NCI-H1436 treated with DMSO at 0.1 percent for 48 hours (cell line): Measurements from ENCODE around the gene NFYC.
A peak's percentile ranks its signal among the peaks of the same experiment; 100 is the strongest.
"Not testable (repeated sequence)": the region's sequence is repeated elsewhere in the genome, so short reads cannot be mapped to it uniquely, and the experiment has no call there.

ENCODE experiments used
- DNase-seq: peaks from one replicate; lab custom pipeline; 2025; lab: John Stamatoyannopoulos, UW

Gene NFYC

DNA sequence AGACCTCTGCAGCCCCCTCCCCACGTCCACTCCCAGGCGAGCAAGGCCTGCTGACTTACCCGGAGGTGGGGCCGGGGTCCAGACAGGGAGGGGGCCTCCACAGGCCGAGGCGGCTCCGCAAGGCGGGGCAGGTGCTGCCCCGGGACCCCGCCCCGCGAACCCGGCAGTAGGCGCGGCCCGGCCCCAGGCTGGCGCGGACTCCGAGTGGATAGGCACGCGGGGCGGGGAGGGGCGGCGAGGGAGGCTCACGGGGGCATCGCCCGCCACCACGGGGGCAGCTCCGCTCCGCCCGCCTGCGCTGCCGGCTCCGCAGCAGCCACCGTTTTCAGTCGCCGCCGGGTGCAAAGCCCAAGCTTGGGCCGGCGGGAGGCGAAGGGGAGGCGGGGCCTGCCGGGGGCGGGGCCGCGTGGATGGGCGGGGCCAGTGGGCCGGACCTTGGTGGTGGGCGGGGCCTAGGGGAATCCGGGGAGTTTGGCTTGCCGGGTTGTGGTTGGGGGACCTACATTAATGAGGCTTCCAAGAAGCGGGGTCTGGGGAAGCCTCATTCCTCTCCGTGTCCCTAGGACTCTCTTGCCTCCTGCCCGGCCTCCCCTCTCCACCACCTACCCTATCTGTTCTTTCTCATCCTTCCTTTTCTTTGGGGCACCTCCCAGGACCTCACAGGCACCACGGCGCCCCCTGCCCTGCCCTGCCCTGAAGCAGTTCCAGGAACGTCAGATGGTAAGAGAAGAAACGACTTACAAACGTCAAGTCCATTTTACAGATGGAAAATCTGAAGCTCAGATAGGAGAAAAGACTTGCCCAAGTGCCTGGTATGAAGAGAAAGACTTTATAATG is 26.0 kb upstream of the NFYC start, which contains the start of gene RIMS3:
Gene RIMS3, minus strand, starts transcription at position 348 of the 837 bp plus-strand sequence. CDS start 23,757 bp downstream, outside the sequence.
- DNase-seq, result peak; percentile 17

DNA sequence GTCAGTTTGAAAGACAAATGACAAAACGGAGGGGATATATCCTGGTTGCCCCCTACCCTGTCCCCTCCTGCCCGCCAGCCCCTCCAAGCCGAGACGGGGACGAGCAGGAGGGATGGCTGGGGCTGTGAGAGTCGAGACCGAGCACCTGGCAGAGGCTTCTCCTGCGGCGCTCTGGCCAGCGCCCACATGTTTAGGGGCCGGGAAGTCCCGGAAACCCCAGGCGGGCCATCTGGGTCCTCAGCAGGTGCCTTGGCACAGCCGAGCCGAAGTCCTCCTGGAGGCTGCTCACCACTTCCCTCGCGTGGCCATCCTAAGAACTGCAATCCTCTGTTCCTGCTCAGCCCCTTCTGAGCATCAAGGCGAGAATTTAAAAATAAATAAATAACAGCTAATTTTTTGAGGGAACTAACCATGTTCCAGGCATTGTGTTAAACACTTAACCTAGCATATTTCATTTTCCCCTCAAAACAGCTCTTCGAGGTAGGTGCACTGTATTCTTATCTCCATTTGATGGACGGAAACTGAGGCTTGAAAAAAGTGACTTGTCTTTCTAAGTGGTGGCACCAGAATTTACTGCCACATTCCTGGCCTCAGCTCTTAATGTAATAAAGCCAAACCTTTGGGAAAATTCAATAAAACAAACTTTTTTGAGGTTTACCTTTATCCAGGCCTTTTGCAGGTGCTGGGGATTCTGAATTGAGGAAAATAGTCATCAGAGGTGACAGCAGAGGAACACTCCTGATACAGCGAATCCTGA is 22.6 kb upstream of the NFYC start:
- DNase-seq, result no peak

GRCh38 chr1:40673452-40673851 is 18.1 kb upstream of the NFYC start:
- DNase-seq, result no peak

GRCh38 chr1:40676501-40676900 is 15.0 kb upstream of the NFYC start:
- no peak for DNase-seq

DNA sequence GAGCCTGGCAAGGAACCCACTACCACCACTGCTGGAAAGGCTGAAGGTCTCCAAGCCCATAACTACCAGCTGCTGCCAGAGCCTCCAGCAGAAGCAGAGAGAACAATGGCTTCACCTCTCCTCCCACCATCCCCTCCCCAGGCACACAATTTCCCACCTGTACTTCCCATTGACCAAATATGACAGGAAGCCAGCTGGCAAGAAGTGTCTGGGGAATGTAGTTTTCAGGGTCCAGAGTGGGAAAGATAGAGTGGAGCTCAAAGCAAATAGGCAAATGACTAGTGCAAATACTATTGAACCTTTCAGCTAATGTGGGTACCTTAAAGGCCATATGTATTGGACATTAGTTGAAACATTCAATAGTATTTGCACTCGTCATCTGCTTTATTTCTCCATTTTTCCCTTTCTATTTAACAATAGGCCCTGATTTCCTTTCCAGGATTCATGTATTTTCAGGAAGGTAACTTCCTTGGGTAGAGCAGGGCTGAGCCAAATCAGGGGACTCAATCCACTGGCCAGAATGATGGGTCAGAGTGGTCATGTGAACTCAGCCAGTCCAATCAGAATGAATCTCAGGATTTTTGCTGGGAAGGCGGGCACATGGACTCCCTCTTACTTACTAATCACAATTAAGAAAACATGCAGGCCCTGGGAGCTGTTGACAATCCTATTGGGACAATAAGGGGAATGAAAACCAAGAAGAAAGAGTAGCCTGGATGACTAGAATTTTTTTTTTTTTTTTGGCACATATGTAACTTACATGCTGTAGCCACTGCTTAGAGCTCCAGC is 12.1 kb upstream of the NFYC start:
- no peak for DNase-seq

DNA sequence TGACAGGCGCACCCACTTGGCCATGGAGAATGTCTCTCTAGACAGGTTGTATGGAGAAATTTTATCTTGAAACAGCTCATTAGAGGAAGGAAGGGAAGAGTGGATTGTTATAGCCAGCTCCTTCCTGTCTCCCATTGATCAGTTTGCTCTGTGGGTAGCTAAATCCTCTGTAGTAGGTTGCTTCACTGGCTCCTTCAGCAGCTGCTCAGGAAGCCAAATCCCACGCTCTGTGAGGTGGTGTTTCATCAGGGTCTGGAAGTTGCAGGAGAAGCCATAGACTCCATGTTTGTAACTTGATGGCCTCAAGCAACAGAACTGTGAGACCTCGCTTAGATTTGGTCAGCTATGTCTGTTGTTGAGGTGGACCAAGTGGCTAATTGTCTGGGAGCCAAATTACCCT is 6.8 kb upstream of the NFYC start:
- no peak for DNase-seq

DNA sequence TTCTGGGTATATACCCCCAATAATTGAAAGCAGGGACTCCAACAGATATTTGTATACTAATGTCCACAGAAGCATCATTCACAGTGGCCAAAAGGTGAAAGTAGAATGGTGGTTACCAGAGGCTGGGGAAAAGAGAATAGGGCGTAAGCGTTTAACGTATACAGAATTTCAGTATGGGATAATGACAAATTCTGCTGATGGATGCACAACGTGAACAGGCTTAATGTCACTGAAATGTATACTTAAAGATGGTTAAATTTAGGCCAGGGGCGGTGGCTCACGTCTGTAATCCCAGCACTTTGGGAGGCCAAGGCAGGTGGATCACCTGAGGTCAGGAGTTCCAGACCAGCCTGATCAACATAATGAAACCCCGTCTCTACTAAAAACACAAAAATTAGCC is 4.4 kb upstream of the NFYC start:
- DNase-seq, result no peak

DNA sequence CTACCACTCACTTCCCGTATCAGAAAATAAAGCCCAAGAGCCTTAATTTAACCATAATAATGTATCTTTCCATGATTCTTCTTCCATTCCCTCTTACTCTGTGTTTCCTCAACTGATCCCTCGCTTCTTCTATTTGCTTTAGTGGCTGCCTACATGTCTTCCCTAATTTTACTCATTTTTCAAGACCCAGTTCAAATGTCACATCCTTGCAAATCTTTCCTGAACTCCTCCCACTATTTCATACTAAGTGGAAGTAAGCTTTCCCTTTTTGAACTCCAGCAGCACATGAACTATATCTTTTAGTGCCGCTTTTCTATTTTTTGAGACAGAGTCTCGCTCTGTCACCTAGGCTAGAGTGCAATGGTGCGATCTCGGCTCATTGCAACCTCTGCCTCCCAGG is 3.8 kb upstream of the NFYC start:
- DNase-seq, result no peak

DNA sequence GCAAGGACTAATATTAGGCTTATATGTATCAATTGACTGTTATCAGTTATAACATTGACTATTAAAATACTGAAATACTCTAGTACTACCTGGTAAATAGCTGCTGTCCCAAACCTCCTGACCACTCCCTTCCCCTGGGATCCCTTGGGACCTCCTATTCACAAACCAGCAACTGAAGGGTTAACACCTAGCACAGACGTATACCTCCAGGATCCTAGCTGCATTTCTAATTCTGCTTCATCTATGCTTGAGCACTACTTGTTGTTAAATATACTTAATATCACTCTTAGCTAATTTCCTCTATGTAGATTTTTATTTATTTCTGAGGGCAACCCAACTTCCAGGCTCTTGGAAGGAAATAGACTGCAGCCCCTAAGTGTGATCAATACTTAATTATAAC is 1.8 kb upstream of the NFYC start:
- DNase-seq, result no peak

GRCh38 chr1:40690771-40691537 is 550 bp upstream of the NFYC start:
- no peak for DNase-seq

- no peak for DNase-seq
These were observed 958 bp downstream of the NFYC start for GRCh38 chr1:40692429-40692895.

DNA sequence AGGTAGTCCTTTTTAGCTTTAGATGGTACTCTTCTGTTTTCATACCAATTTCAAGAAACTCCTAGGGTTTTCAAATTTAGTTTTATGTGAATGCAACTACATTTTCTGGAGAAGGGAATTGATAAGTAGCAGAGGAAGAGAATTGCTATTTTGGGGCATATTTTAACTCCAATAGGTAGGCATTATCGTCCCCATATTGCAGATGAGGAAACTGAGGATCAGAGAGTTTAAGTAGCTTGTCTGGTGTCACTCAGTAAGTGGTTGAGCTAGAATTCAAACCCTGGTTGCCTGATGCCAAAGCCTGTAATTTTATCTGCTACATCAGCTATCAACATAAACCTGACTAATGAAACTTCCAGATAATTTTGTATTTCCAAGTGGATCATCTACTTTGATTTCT is 1.9 kb downstream of the NFYC start:
- no peak for DNase-seq

GRCh38 chr1:40694353-40694874 is 2.9 kb downstream of the NFYC start:
- no peak for DNase-seq

DNA sequence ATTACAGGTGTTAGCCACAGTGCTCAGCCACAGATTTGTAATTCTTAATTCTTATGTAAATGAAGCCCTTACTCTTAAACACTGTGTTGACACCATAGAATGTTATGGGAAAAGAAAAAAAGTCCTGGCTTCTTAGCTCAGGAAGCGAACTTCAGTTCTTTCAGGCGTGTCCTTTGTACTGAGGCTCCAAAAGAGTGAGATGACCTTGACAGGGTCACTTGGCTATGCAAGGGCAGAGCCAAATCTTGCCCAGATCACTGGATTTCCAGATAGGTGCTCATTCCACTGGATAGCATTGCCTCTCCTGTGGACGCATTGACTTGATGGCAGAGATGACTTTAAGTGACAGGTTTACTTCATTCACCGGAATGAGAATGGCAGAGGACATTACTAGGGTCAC is 4.8 kb downstream of the NFYC start:
- DNase-seq, result no peak

- no peak for DNase-seq
These were observed 5.9 kb downstream of the NFYC start for GRCh38 chr1:40697436-40697835.

DNA sequence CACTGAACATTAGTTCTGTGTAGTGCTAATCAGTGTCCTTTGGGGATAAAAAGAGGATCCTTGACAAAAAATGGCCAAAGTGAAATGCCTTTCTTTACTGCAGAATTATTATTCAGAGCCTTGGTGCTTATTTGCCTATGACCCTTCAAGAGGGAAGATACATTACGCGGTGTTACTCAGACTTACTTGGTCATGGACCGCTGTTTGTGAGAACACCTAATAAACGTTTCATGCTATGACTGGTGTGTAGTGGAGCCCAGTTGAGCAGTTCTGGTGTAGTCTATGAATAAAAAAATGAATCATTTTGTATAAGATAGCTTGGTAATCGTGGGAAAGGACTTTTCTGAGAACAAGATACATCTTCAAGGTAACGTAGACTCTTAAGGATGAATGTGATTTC is 8.3 kb downstream of the NFYC start:
- DNase-seq, result no peak

DNA sequence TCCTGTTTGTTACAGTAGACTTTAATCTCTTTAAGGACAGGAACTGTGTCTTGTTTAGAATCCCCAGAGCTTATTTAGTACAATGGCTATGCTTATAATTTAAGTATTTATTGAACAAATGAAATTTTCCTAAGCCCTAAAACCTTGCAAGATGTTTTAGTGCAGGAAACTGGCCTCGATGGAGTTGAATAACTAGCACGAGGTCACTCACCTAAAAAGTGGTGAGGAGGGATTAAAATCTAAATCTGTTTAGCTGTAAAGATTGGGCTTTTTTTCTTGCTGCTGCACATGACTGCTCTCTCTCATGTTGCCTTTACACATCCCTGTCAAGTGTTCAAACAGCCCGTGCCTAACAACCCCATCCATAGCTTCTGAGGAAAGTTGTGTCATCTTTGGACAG is 10.2 kb downstream of the NFYC start:
- no peak for DNase-seq

DNA sequence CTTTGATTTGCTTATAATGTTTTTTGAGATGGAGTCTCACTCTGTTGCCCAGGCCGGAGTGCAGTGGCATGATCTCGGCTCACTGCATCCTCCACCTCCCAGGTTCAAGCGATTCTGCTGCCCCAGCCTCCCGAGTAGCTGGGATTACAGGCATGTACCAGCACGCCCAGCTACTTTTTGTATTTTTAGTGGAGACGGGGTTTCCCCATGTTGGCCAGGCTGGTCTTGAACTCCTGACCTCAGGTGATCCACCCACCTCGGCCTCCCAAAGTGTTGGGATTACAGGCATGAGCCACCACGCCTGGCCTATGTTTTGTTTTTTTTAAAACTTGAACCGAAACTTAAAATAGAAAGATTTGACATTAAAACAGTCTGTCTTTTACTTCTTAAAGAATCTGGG is 11.3 kb downstream of the NFYC start:
- DNase-seq, result not testable (repeated sequence)

- DNase-seq, result no peak
These were observed 11.8 kb downstream of the NFYC start for GRCh38 chr1:40703316-40703715.

- DNase-seq, result no peak
These were observed 13.6 kb downstream of the NFYC start for GRCh38 chr1:40704817-40705733.
